SK-N-SH treated with all-trans-retinoic acid at 6 μM for 48 hours (cell line): ENCODE measurements around the gene HEXIM1.

ENCODE experiments used
- CSDC2 ChIP-seq: fragments of 250-450 bp; sonication (Bioruptor Pico); IDR thresholded peaks from 2 replicates; pipeline ENCODE4 v1.5.0; 2020; ENCODE audit warnings: mild to moderate bottlenecking, moderate library complexity
- CSRNP3 ChIP-seq: fragments of 250-450 bp; sonication (Bioruptor Pico); IDR thresholded peaks from 2 replicates; pipeline ENCODE4 v1.5.1; 2021; ENCODE audit warnings: mild to moderate bottlenecking, moderate library complexity
- GLIS3 ChIP-seq: fragments of 250-450 bp; sonication (Bioruptor Pico); IDR thresholded peaks from 2 replicates; pipeline ENCODE4 v1.5.0; 2020; ENCODE audit warnings: mild to moderate bottlenecking, moderate library complexity
- PATZ1 ChIP-seq: fragments of 250-450 bp; sonication (Bioruptor Pico); IDR thresholded peaks from 2 replicates; pipeline ENCODE4 v1.8.0; 2020; ENCODE audit warnings: mild to moderate bottlenecking, moderate library complexity, borderline replicate concordance
- RARB ChIP-seq: fragments of 250-450 bp; sonication (Bioruptor Pico); IDR thresholded peaks from 2 replicates; pipeline ENCODE4 v1.8.0; 2021; ENCODE audit warnings: mild to moderate bottlenecking, moderate library complexity
- SNAI2 ChIP-seq: fragments of 250-450 bp; sonication (Bioruptor Pico); IDR thresholded peaks from 2 replicates; pipeline ENCODE4 v1.5.0; 2020; ENCODE audit warnings: mild to moderate bottlenecking, moderate library complexity

- TF ChIP-seq SNAI2, result no peak
- TF ChIP-seq GLIS3 (CRISPR knock-in tag), result no peak
- TF ChIP-seq CSRNP3 (CRISPR knock-in tag), result no peak
- no peak for TF ChIP-seq PATZ1 (CRISPR knock-in tag)
- no peak for TF ChIP-seq RARB (CRISPR knock-in tag)
- TF ChIP-seq CSDC2 (CRISPR knock-in tag), result no peak
These were observed 53.2 kb downstream of the HEXIM1 start for GRCh38 chr17:45201457-45201856.
